Glomerular visceral epithelial cell (primary cell): ENCODE data around the gene ZNF208.
"Not testable (repeated sequence)": the region's sequence is repeated elsewhere in the genome, so short reads cannot be mapped to it uniquely, and the experiment has no call there.

Experiments
- DNase-seq: peaks from one replicate; pipeline ENCODE4 v3.0.0-alpha.2; 2016; ENCODE audit errors: extremely low spot score

ZNF208 gene

GRCh38 chr19:21884786-21885185, 126.0 kb downstream of the ZNF208 start:
- not testable (repeated sequence) for DNase-seq

GRCh38 chr19:21883516-21883915, 127.2 kb downstream of the ZNF208 start:
- DNase-seq = no peak
